Mammary epithelial cell (primary cell): ENCODE data around the gene MYRF.

Experiments
- CTCF ChIP-seq, 2 donors: IDR thresholded peaks in 1 of 2; conservative IDR thresholded peaks in 1 of 2; 2 replicates each; pipeline ENCODE4 v1.5.1; 2011 to 2012; ENCODE audit warnings: inconsistent platforms in 2 of 2, low read length in 2 of 2, mild to moderate bottlenecking in 2 of 2, control low read depth in 1 of 2, low read depth in 1 of 2; ENCODE audit not compliant: insufficient read depth in 1 of 2; ENCODE audit errors: extremely low read depth in 1 of 2
- EZH2 ChIP-seq: IDR thresholded peaks from 2 replicates; pipeline ENCODE4 v1.6.1; 2012; ENCODE audit warnings: low read length, inconsistent platforms, borderline replicate concordance

GRCh38 chr11:61799665-61800284 lies 47.3 kb downstream of the MYRF start:
- TF ChIP-seq CTCF (conservative IDR thresholded peaks at IDR 0.05 in 1 of 2, IDR thresholded peaks at IDR 0.05 in 1 of 2; ENCODE audit: extremely low read depth in 1 of 2, insufficient read depth in 1 of 2, low read depth in 1 of 2, low read length in 2 of 2) (no peak), EZH2 (no peak)
